Breast epithelium (tissue), 4 donors: Measurements from ENCODE around the gene GNAI3. TPM values are rescaled to one million over a fixed set of nuclear protein-coding genes. Genes with fewer than 3 reads are reported as not detected.

ENCODE experiments used
- DNase-seq, 2 donors: peaks; one replicate each; pipeline ENCODE4 v3.0.0-alpha.2; 2019; ENCODE audit warnings: low spot score in 2 of 2
- H3K27ac ChIP-seq, 2 donors: fragments of 200-600 bp; sonication (generic) in 1 of 2; one replicate each; pipeline ENCODE4 v1.5.1; 2016 to 2019; ENCODE audit warnings: mild to moderate bottlenecking in 1 of 2
- H3K27me3 ChIP-seq, 2 donors: fragments of 200-600 bp; sonication (generic) in 1 of 2; one replicate each; pipeline versions ENCODE4 v1.5.1 to v1.6.0; 2017 to 2019; ENCODE audit warnings: control low read depth in 1 of 2, mild to moderate bottlenecking in 1 of 2
- H3K36me3 ChIP-seq: fragments of 200-600 bp; one replicate; pipeline ENCODE4 v1.5.1; 2019
- H3K4me1 ChIP-seq, 2 donors: fragments of 200-600 bp; sonication (generic); one replicate each; pipeline ENCODE4 v1.5.1; 2016 to 2019; ENCODE audit warnings: control low read depth in 1 of 2
- H3K4me3 ChIP-seq, 3 donors: fragments of 200-600 bp; sonication (generic); 1 replicate in 2 of 3; 2 replicates in 1 of 3; pipeline ENCODE4 v1.5.1; 2016 to 2019; ENCODE audit warnings: mild to moderate bottlenecking in 3 of 3, moderate library complexity in 2 of 3
- H3K9me3 ChIP-seq, 2 donors: fragments of 200-600 bp; sonication (generic) in 1 of 2; one replicate each; pipeline ENCODE4 v1.5.1; 2016 to 2019; ENCODE audit warnings: control low read depth in 1 of 2
- CTCF ChIP-seq, 3 donors: fragments of 450-650 bp; IDR thresholded peaks; one replicate each; pipeline ENCODE4 v1.5.1; 2016 to 2017; ENCODE audit warnings: antibody characterized with exemption in 3 of 3, mild to moderate bottlenecking in 3 of 3, moderate library complexity in 3 of 3
- POLR2A ChIP-seq: fragments of 450-650 bp; IDR thresholded peaks from one replicate; pipeline ENCODE4 v1.6.1; 2016; ENCODE audit warnings: antibody characterized with exemption, mild to moderate bottlenecking, moderate library complexity
- POLR2AphosphoS5 ChIP-seq, 3 donors: sonication (generic); formaldehyde crosslinking; IDR thresholded peaks; one replicate each; pipeline ENCODE4 v1.6.1; 2017; ENCODE audit warnings: antibody characterized with exemption in 3 of 3
- intact Hi-C: fragments of 100-400 bp; cut with DNase I; formaldehyde crosslinking; loops from one replicate; pipeline ENCODE4 v1.15.1; 2023; ENCODE audit warnings: low total_unique reads
- total RNA-seq, 3 donors: library from RNA; depleted of rRNA; stranded (reverse); fragments of >200 nt; gene quantifications; one replicate each; pipeline ENCODE4 v1.1.0, GENCODE V29; 2016

The GNAI3 gene
- total RNA-seq, 3 donors from 2014 or later, result 5.9 to 6.9 (median 6.2) TPM

- no peak overlapping the region for H3K27ac ChIP-seq
- intact Hi-C loops, result loop anchor here (10.0 kb wide), 1 partner anchor 221 kb away; the partner anchor contains the start of gene EPS8L3
- H3K4me3 ChIP-seq, result no peak overlapping the region
- no peak for TF ChIP-seq POLR2A
- H3K36me3 ChIP-seq, result no peaks in the 10 kb centered on the region
- peaks cover 0 to 7% of the 10 kb centered on the region in 2 donors for H3K4me1 ChIP-seq
- no peaks in the 10 kb centered on the region for H3K9me3 ChIP-seq
- H3K27me3 ChIP-seq, result no peaks in the 10 kb centered on the region
- DNase-seq, result no peak
Observed at GRCh38 chr1:109543988-109544735, 4.3 kb upstream of the GNAI3 start.

- H3K36me3 ChIP-seq, result no peaks in the 10 kb centered on the region
- no peaks in the 10 kb centered on the region for H3K9me3 ChIP-seq
- H3K4me3 ChIP-seq, result peak overlapping the region in 2 of 3 donors; percentile 73 to 98
- TF ChIP-seq POLR2A (no peak), CTCF (IDR thresholded peaks at IDR 0.05) (peak; percentile 80 to 92 (median 83)), POLR2AphosphoS5 (IDR thresholded peaks at IDR 0.05) (peak in 2 of 3 donors; percentile 27 to 31)
- DNase-seq, result peak; percentile 87 to 88
- H3K27me3 ChIP-seq, result no peaks in the 10 kb centered on the region
- H3K4me1 ChIP-seq, result peaks cover 0 to 7% of the 10 kb centered on the region in 2 donors
- H3K27ac ChIP-seq, result peak overlapping the region; percentile 98
- intact Hi-C loops, result loop anchor here (10.0 kb wide), 1 partner anchor 218 kb away; the partner anchor contains the start of gene EPS8L3
Observed at GRCh38 chr1:109546311-109547109, 1.9 kb upstream of the GNAI3 start.

- intact Hi-C loops, result loop anchor here (10.0 kb wide), 1 partner anchor 217 kb away; the partner anchor contains the start of gene EPS8L3
- Histone ChIP-seq H3K36me3 (no peaks in the 10 kb centered on the region), H3K27ac (peak overlapping the region; percentile 98), H3K27me3 (no peaks in the 10 kb centered on the region), H3K4me3 (peak overlapping the region; percentile 73 to 98 (median 85)), H3K9me3 (no peaks in the 10 kb centered on the region), H3K4me1 (peaks cover 0 to 7% of the 10 kb centered on the region in 2 donors)
- DNase-seq, result peak in 1 of 2 donors; percentile 41
- no peak for TF ChIP-seq POLR2A
- no peak for TF ChIP-seq POLR2AphosphoS5 (IDR thresholded peaks at IDR 0.05)
- TF ChIP-seq CTCF (IDR thresholded peaks at IDR 0.05), result no peak
Observed at GRCh38 chr1:109547463-109548320, 723 bp upstream of the GNAI3 start.

- no peak overlapping the region for H3K27ac ChIP-seq
- TF ChIP-seq CTCF (IDR thresholded peaks at IDR 0.05), result no peak
- no peak for TF ChIP-seq POLR2AphosphoS5 (IDR thresholded peaks at IDR 0.05)
- no peak for TF ChIP-seq POLR2A
- intact Hi-C loops, result no loop called here
- no peak overlapping the region for H3K4me3 ChIP-seq
- no peaks in the 10 kb centered on the region for H3K27me3 ChIP-seq
- H3K4me1 ChIP-seq, result no peaks in the 10 kb centered on the region
- H3K9me3 ChIP-seq, result no peaks in the 10 kb centered on the region
- no peak for DNase-seq
- H3K36me3 ChIP-seq, result no peaks in the 10 kb centered on the region
Observed at GRCh38 chr1:109556563-109556962, 8.1 kb downstream of the GNAI3 start.

GRCh38 chr1:109557520-109557919, 9.1 kb downstream of the GNAI3 start:
- TF ChIP-seq POLR2AphosphoS5 (IDR thresholded peaks at IDR 0.05) (no peak), CTCF (IDR thresholded peaks at IDR 0.05) (no peak), POLR2A (no peak)
- H3K27ac ChIP-seq, result no peak overlapping the region
- no peaks in the 10 kb centered on the region for H3K4me1 ChIP-seq
- H3K4me3 ChIP-seq, result no peak overlapping the region
- no peaks in the 10 kb centered on the region for H3K9me3 ChIP-seq
- H3K27me3 ChIP-seq, result no peaks in the 10 kb centered on the region
- intact Hi-C loops, result no loop called here
- no peaks in the 10 kb centered on the region for H3K36me3 ChIP-seq
- no peak for DNase-seq
